ENCODE data around the gene CALR3. TPM values are rescaled to one million over a fixed set of nuclear protein-coding genes. Genes with fewer than 3 reads are reported as not detected.

CALR3 gene
- total and polyA plus RNA-seq, 7 donors = not detected

- intact Hi-C loops (cut with DNase I) = no loop called here
- WGBS, 2 donors = 39 to 60% methylated on average over 6 of the region's 6 CpGs
Measured at GRCh38 chr19:16462757-16463250, 33.2 kb downstream of the CALR3 start.

GRCh38 chr19:16461630-16462051 is 34.3 kb downstream of the CALR3 start:
- TF ChIP-seq POLR2AphosphoS5 (IDR thresholded peaks at IDR 0.05) = no peak
- TF ChIP-seq POLR2A (IDR thresholded peaks at IDR 0.05) = no peak
- no peak for TF ChIP-seq EP300 (IDR thresholded peaks at IDR 0.05)
- no peak for TF ChIP-seq CTCF (IDR thresholded peaks at IDR 0.05)
- Histone ChIP-seq H3K4me1 (peaks cover 2 to 38% (median 28%) of the 10 kb centered on the region in 4 donors), H3K9me3 (no peaks in the 10 kb centered on the region), H3K4me3 (no peak overlapping the region), H3K27me3 (no peaks in the 10 kb centered on the region), H3K36me3 (no peaks in the 10 kb centered on the region), H3K27ac (peak overlapping the region in 1 of 4 donors; percentile 38)
- intact Hi-C loops (cut with DNase I) = no loop called here
- DNase-seq = no peak
- WGBS, 2 donors = 83 to 89% methylated on average over 9 of the region's 9 CpGs

More at GRCh38 chr19:16462757-16463250, 33.2 kb downstream of the CALR3 start:
- Histone ChIP-seq H3K4me3 (no peak overlapping the region), H3K27me3 (no peaks in the 10 kb centered on the region), H3K36me3 (no peaks in the 10 kb centered on the region), H3K27ac (no peak overlapping the region), H3K4me1 (peaks cover 0 to 31% (median 18%) of the 10 kb centered on the region in 4 donors), H3K9me3 (no peaks in the 10 kb centered on the region)
- no peak for DNase-seq
- no peak for TF ChIP-seq POLR2A (IDR thresholded peaks at IDR 0.05)
- no peak for TF ChIP-seq CTCF (IDR thresholded peaks at IDR 0.05)
- no peak for TF ChIP-seq POLR2AphosphoS5 (IDR thresholded peaks at IDR 0.05)
- TF ChIP-seq EP300 (IDR thresholded peaks at IDR 0.05) = no peak

GRCh38 chr19:16460454-16460853 is 35.5 kb downstream of the CALR3 start:
- TF ChIP-seq EP300 (IDR thresholded peaks at IDR 0.05) = no peak
- no peak for TF ChIP-seq POLR2A (IDR thresholded peaks at IDR 0.05)
- no peak for TF ChIP-seq CTCF (IDR thresholded peaks at IDR 0.05)
- TF ChIP-seq POLR2AphosphoS5 (IDR thresholded peaks at IDR 0.05) = no peak
- DNase-seq = no peak
- peaks cover 2 to 45% (median 33%) of the 10 kb centered on the region in 4 donors for H3K4me1 ChIP-seq
- no peaks in the 10 kb centered on the region for H3K27me3 ChIP-seq
- no peak overlapping the region for H3K27ac ChIP-seq
- WGBS, 2 donors = 83 to 91% methylated on average over 8 of the region's 8 CpGs
- H3K4me3 ChIP-seq = no peak overlapping the region
- no peaks in the 10 kb centered on the region for H3K9me3 ChIP-seq
- intact Hi-C loops (cut with DNase I) = no loop called here
- no peaks in the 10 kb centered on the region for H3K36me3 ChIP-seq

- H3K4me1 ChIP-seq = peaks cover 2 to 45% (median 33%) of the 10 kb centered on the region in 4 donors
- H3K36me3 ChIP-seq = no peaks in the 10 kb centered on the region
- TF ChIP-seq POLR2A (IDR thresholded peaks at IDR 0.05) (no peak), EP300 (IDR thresholded peaks at IDR 0.05) (no peak), POLR2AphosphoS5 (IDR thresholded peaks at IDR 0.05) (no peak), CTCF (IDR thresholded peaks at IDR 0.05) (no peak)
- no peak for DNase-seq
- no peaks in the 10 kb centered on the region for H3K9me3 ChIP-seq
- H3K27me3 ChIP-seq = no peaks in the 10 kb centered on the region
- intact Hi-C loops (cut with DNase I) = no loop called here
- 23 to 70% methylated on average over 3 of the region's 3 CpGs for WGBS, 2 donors
- H3K27ac ChIP-seq = no peak overlapping the region
- no peak overlapping the region for H3K4me3 ChIP-seq
Measured at GRCh38 chr19:16459680-16460079, 36.3 kb downstream of the CALR3 start.
